HFFc6 (cell line): ENCODE measurements around the gene PLD5. TPM values are rescaled to one million over a fixed set of nuclear protein-coding genes. Genes with fewer than 3 reads are reported as not detected.

Source experiments
- DNase-seq: peaks from one replicate; pipeline ENCODE4 v3.0.0-alpha.2; 2018
- H3K27ac Mint-ChIP-seq: 2 replicates; pipeline ENCODE4 v1.8.0; 2020; ENCODE audit warnings: mild to moderate bottlenecking, mixed read lengths
- H3K27me3 Mint-ChIP-seq: 2 replicates; pipeline ENCODE4 v1.8.0; 2021; ENCODE audit warnings: mild to moderate bottlenecking, moderate library complexity, mixed read lengths; ENCODE audit not compliant: insufficient read depth
- H3K36me3 Mint-ChIP-seq: 2 replicates; pipeline ENCODE4 v1.8.0; 2021; ENCODE audit warnings: low read depth, mixed read lengths
- H3K4me1 Mint-ChIP-seq: 2 replicates; pipeline ENCODE4 v1.8.0; 2020; ENCODE audit warnings: low read depth, mixed read lengths
- H3K4me3 Mint-ChIP-seq: 2 replicates; pipeline ENCODE4 v1.8.0; 2020; ENCODE audit warnings: mild to moderate bottlenecking, moderate library complexity, mixed read lengths
- H3K9me3 Mint-ChIP-seq: 2 replicates; pipeline ENCODE4 v1.8.0; 2020; ENCODE audit warnings: mild to moderate bottlenecking, mixed read lengths
- CTCF ChIP-seq: fragments of 200-600 bp; sonication (generic); IDR thresholded peaks from 2 replicates; pipeline ENCODE4 v1.5.0; 2021; ENCODE audit warnings: antibody characterized with exemption, mild to moderate bottlenecking
- total RNA-seq, 6 experiments: library from RNA; stranded (reverse); fragmentation: NEBNext Ultra II Directional; extraction: Animal tissue kit (Norgen Biotek cat#: 25700); gene quantifications; 2 replicates in 1 of 6; 3 replicates in 5 of 6; pipeline ENCODE4 v1.2.3, GENCODE V29; 2021

The PLD5 gene
- total RNA-seq, 6 experiments from 2014 or later = not detected

- H3K4me1 Mint-ChIP-seq = no peaks in the 10 kb centered on the region
- H3K27me3 Mint-ChIP-seq = no peaks in the 10 kb centered on the region; the same call in 1 of the 2 replicates
- H3K36me3 Mint-ChIP-seq = no peaks in the 10 kb centered on the region
- no peak for TF ChIP-seq CTCF
- H3K27ac Mint-ChIP-seq = no peak overlapping the region
- DNase-seq = no peak
- H3K4me3 Mint-ChIP-seq = no peak overlapping the region
- peaks cover 56% of the 10 kb centered on the region for H3K9me3 Mint-ChIP-seq
Measured at GRCh38 chr1:242209063-242209462, 315.4 kb downstream of the PLD5 start.

GRCh38 chr1:242208021-242208420 lies 316.5 kb downstream of the PLD5 start:
- Mint-ChIP-seq H3K36me3 (no peaks in the 10 kb centered on the region), H3K27me3 (no peaks in the 10 kb centered on the region; the same call in 1 of the 2 replicates), H3K27ac (no peak overlapping the region), H3K4me3 (no peak overlapping the region), H3K9me3 (peaks cover 56% of the 10 kb centered on the region), H3K4me1 (no peaks in the 10 kb centered on the region)
- no peak for TF ChIP-seq CTCF
- DNase-seq = no peak

GRCh38 chr1:242206994-242207393 lies 317.5 kb downstream of the PLD5 start:
- no peak for TF ChIP-seq CTCF
- Mint-ChIP-seq H3K4me3 (no peak overlapping the region), H3K4me1 (no peaks in the 10 kb centered on the region), H3K27ac (no peak overlapping the region), H3K27me3 (no peaks in the 10 kb centered on the region; the same call in 1 of the 2 replicates), H3K36me3 (no peaks in the 10 kb centered on the region), H3K9me3 (peaks cover 57% of the 10 kb centered on the region)
- no peak for DNase-seq

- H3K4me3 Mint-ChIP-seq = no peak overlapping the region
- no peaks in the 10 kb centered on the region; the same call in 1 of the 2 replicates for H3K27me3 Mint-ChIP-seq
- no peaks in the 10 kb centered on the region for H3K4me1 Mint-ChIP-seq
- peaks cover 55% of the 10 kb centered on the region for H3K9me3 Mint-ChIP-seq
- no peak for TF ChIP-seq CTCF
- H3K36me3 Mint-ChIP-seq = no peaks in the 10 kb centered on the region
- no peak overlapping the region for H3K27ac Mint-ChIP-seq
- DNase-seq = no peak
Measured at GRCh38 chr1:242205622-242206489, 318.6 kb downstream of the PLD5 start.

- no peak for DNase-seq
- H3K4me1 Mint-ChIP-seq = no peaks in the 10 kb centered on the region
- H3K4me3 Mint-ChIP-seq = no peak overlapping the region
- H3K36me3 Mint-ChIP-seq = no peaks in the 10 kb centered on the region
- TF ChIP-seq CTCF = no peak
- H3K27me3 Mint-ChIP-seq = no peaks in the 10 kb centered on the region; the same call in 1 of the 2 replicates
- peaks cover 53% of the 10 kb centered on the region for H3K9me3 Mint-ChIP-seq
- H3K27ac Mint-ChIP-seq = no peak overlapping the region
Measured at GRCh38 chr1:242203262-242203661, 321.2 kb downstream of the PLD5 start.
